HL-60 (cell line): ENCODE results near the gene CDYL2.

Source experiments
- DNase-seq, 2 experiments: peaks; one replicate each; pipeline ENCODE4 v3.0.0-alpha.2; 2010 to 2020; ENCODE audit warnings: low read depth in 1 of 2, low spot score in 1 of 2
- H3K27ac ChIP-seq: fragments of 250-450 bp; sonication (Bioruptor Pico); replicated peaks from 2 replicates; pipeline ENCODE4 v1.5.1; 2020; ENCODE audit warnings: mild to moderate bottlenecking, moderate library complexity
- H3K27me3 ChIP-seq: fragments of 250-450 bp; sonication (Bioruptor Pico); 2 replicates; pipeline ENCODE4 v1.5.1; 2021; ENCODE audit warnings: mild to moderate bottlenecking, moderate library complexity; ENCODE audit not compliant: insufficient read depth, poor library complexity, severe bottlenecking
- H3K4me3 ChIP-seq: replicated peaks from 2 replicates; pipeline ENCODE4 v1.5.1; 2011; ENCODE audit warnings: mild to moderate bottlenecking, control low read depth, low read length; ENCODE audit not compliant: insufficient read depth
- CTCF ChIP-seq: IDR thresholded peaks from one replicate; pipeline ENCODE4 v1.5.1; 2011; ENCODE audit warnings: low read length, control low read depth, inconsistent platforms; ENCODE audit not compliant: insufficient read depth
- GABPA ChIP-seq: IDR thresholded peaks from 2 replicates; pipeline ENCODE4 v1.6.1; 2012; ENCODE audit warnings: low read depth
- POLR2AphosphoS5 ChIP-seq: IDR thresholded peaks from 2 replicates; pipeline ENCODE4 v1.6.1; 2012; ENCODE audit warnings: low read depth
- REST ChIP-seq: IDR thresholded peaks from 2 replicates; pipeline ENCODE4 v1.6.1; 2012; ENCODE audit warnings: low read depth; ENCODE audit not compliant: insufficient replicate concordance
- SPI1 ChIP-seq: IDR thresholded peaks from 2 replicates; pipeline ENCODE4 v1.6.1; 2012; ENCODE audit warnings: low read depth, mild to moderate bottlenecking, borderline replicate concordance

Gene CDYL2

GRCh38 chr16:80556481-80556880 is 247.9 kb downstream of the CDYL2 start:
- no peak overlapping the region for H3K27ac ChIP-seq
- DNase-seq, result no peak
- TF ChIP-seq SPI1 (no peak), CTCF (no peak), REST (no peak), GABPA (no peak), POLR2AphosphoS5 (no peak)
- no peaks in the 10 kb centered on the region for H3K27me3 ChIP-seq
- no peak overlapping the region for H3K4me3 ChIP-seq

DNA sequence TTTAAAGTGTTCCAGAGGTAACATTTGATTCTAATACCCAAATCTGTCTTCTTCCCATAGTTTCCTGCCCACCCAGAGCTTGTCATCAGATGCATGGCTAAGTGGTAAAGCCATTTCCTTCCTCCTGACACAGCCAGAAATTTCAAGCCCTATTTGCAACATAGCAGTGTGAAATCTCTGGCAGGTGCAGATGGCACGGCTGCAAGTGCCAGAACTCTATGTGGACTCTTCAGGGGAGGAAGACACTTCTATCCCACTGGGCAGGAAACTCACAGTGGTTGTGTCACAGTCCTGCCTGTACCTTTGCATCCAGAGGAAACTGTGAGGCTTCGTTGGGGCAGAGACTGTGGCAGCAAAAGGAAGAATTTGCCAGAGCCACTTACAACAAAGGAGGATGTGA is 250.4 kb downstream of the CDYL2 start:
- TF ChIP-seq REST (no peak), POLR2AphosphoS5 (no peak), SPI1 (no peak), CTCF (no peak), GABPA (no peak)
- H3K27ac ChIP-seq, result no peak overlapping the region
- H3K4me3 ChIP-seq, result no peak overlapping the region
- H3K27me3 ChIP-seq, result no peaks in the 10 kb centered on the region
- no peak for DNase-seq

- Histone ChIP-seq H3K27me3 (no peaks in the 10 kb centered on the region), H3K4me3 (no peak overlapping the region), H3K27ac (no peak overlapping the region)
- DNase-seq, result no peak
- TF ChIP-seq SPI1, result no peak
- no peak for TF ChIP-seq CTCF
Measured at GRCh38 chr16:80552277-80552676, 252.1 kb downstream of the CDYL2 start.
